GM23338 (cell line): ENCODE measurements around the gene PAPPA2. TPM values are rescaled to one million over a fixed set of nuclear protein-coding genes. Genes with fewer than 3 reads are reported as not detected.

Experiments
- ATAC-seq: fragments of 200-7000 bp; cut with Tn5 transposase; 3 replicates; pipeline ENCODE4 v1.9.1; 2020
- DNase-seq: peaks from one replicate; pipeline ENCODE4 v3.0.0-alpha.2; 2015; ENCODE audit warnings: low spot score
- H2AFZ ChIP-seq: fragments of 200-600 bp; sonication (generic); 2 replicates; pipeline ENCODE4 v1.8.0; 2016; ENCODE audit warnings: antibody characterized with exemption, mild to moderate bottlenecking, moderate library complexity
- H3F3A ChIP-seq: fragments of 200-600 bp; sonication (generic); replicated peaks from 2 replicates; pipeline ENCODE4 v1.8.0; 2017; ENCODE audit warnings: antibody characterized with exemption, mixed run types, low read depth
- H3K27ac ChIP-seq: fragments of 200-600 bp; sonication (generic); 2 replicates; pipeline ENCODE4 v1.6.1; 2016; ENCODE audit warnings: low read depth
- H3K27me3 ChIP-seq: fragments of 200-600 bp; sonication (generic); 2 replicates; pipeline ENCODE4 v1.8.0; 2016; ENCODE audit warnings: mild to moderate bottlenecking, mixed run types, moderate library complexity; ENCODE audit not compliant: insufficient read depth
- H3K36me3 ChIP-seq: fragments of 200-600 bp; sonication (generic); 2 replicates; pipeline ENCODE4 v1.8.0; 2016; ENCODE audit warnings: mild to moderate bottlenecking; ENCODE audit not compliant: insufficient read depth
- H3K4me1 ChIP-seq: fragments of 200-600 bp; sonication (generic); 2 replicates; pipeline ENCODE4 v1.8.0; 2016; ENCODE audit warnings: mild to moderate bottlenecking, moderate library complexity; ENCODE audit not compliant: insufficient read depth
- H3K4me2 ChIP-seq: fragments of 200-600 bp; sonication (generic); 2 replicates; pipeline ENCODE4 v1.7.1; 2017; ENCODE audit warnings: mixed run types
- H3K4me3 ChIP-seq: fragments of 200-600 bp; sonication (generic); 2 replicates; pipeline ENCODE4 v1.6.1; 2016; ENCODE audit warnings: mixed run types
- H3K79me2 ChIP-seq: fragments of 200-600 bp; sonication (generic); replicated peaks from 2 replicates; pipeline ENCODE4 v1.8.0; 2017; ENCODE audit warnings: mild to moderate bottlenecking; ENCODE audit not compliant: insufficient read depth
- H3K9me2 ChIP-seq: fragments of 200-600 bp; sonication (generic); 2 replicates; pipeline ENCODE4 v1.8.0; 2017; ENCODE audit not compliant: insufficient read depth
- H4K20me1 ChIP-seq: fragments of 200-600 bp; sonication (generic); replicated peaks from 2 replicates; pipeline ENCODE4 v1.8.0; 2017; ENCODE audit warnings: mild to moderate bottlenecking; ENCODE audit not compliant: insufficient read depth
- H3K27ac Mint-ChIP-seq: 2 replicates; pipeline ENCODE4 v1.8.0; 2020; ENCODE audit warnings: inconsistent platforms, mild to moderate bottlenecking, moderate library complexity, mixed read lengths
- H3K27me3 Mint-ChIP-seq: 3 replicates; pipeline ENCODE4 v1.8.0; 2022; ENCODE audit warnings: low read depth, mild to moderate bottlenecking, moderate library complexity, mixed read lengths, inconsistent platforms; ENCODE audit not compliant: insufficient read depth, poor library complexity
- H3K36me3 Mint-ChIP-seq: 3 replicates; pipeline ENCODE4 v1.8.0; 2021; ENCODE audit warnings: low read depth, mild to moderate bottlenecking, inconsistent platforms, moderate library complexity, mixed read lengths
- H3K4me1 Mint-ChIP-seq: 3 replicates; pipeline ENCODE4 v1.8.0; 2020; ENCODE audit warnings: mild to moderate bottlenecking, inconsistent platforms, mixed read lengths
- H3K4me3 Mint-ChIP-seq: 3 replicates; pipeline ENCODE4 v1.8.0; 2021; ENCODE audit warnings: moderate library complexity, mild to moderate bottlenecking, inconsistent platforms, mixed read lengths
- H3K9me3 Mint-ChIP-seq: 3 replicates; pipeline ENCODE4 v1.8.0; 2020; ENCODE audit warnings: moderate library complexity, mild to moderate bottlenecking, inconsistent platforms, mixed read lengths
- CREB1 ChIP-seq: fragments of 250-450 bp; sonication (Bioruptor Pico); IDR thresholded peaks from 2 replicates; pipeline ENCODE4 v1.5.0; 2020; ENCODE audit warnings: low read depth, mild to moderate bottlenecking, moderate library complexity
- CTCF ChIP-seq, 2 experiments: fragments of 200-600 bp in 1 of 2; sonication (generic) in 1 of 2; conservative IDR thresholded peaks; 2 replicates each; pipeline versions ENCODE4 v1.5.1 to v1.6.1; 2016 to 2017; ENCODE audit warnings: antibody characterized with exemption in 2 of 2, low read depth in 2 of 2, mild to moderate bottlenecking in 2 of 2, moderate library complexity in 1 of 2
- EZH2 ChIP-seq: fragments of 200-600 bp; sonication (generic); IDR thresholded peaks from one replicate; pipeline ENCODE4 v1.8.0; 2017; ENCODE audit warnings: antibody characterized with exemption, mild to moderate bottlenecking, low read depth; ENCODE audit not compliant: unreplicated experiment
- EZH2phosphoT487 ChIP-seq: fragments of 200-600 bp; sonication (generic); IDR thresholded peaks from one replicate; pipeline ENCODE4 v1.8.1; 2018; ENCODE audit warnings: antibody characterized with exemption; ENCODE audit not compliant: unreplicated experiment
- JUNB ChIP-seq: IDR thresholded peaks from one replicate; pipeline ENCODE4 v1.6.1; 2016; ENCODE audit warnings: antibody characterized with exemption; ENCODE audit not compliant: unreplicated experiment
- NANOG ChIP-seq: IDR thresholded peaks from 2 replicates; pipeline ENCODE4 v1.6.1; 2016; ENCODE audit warnings: antibody characterized with exemption, borderline replicate concordance
- POLR2AphosphoS5 ChIP-seq: IDR thresholded peaks from 2 replicates; pipeline ENCODE4 v1.6.1; 2016; ENCODE audit warnings: antibody characterized with exemption, low read depth
- STAT1 ChIP-seq: IDR thresholded peaks from one replicate; pipeline ENCODE4 v1.6.1; 2016; ENCODE audit warnings: antibody characterized with exemption; ENCODE audit not compliant: unreplicated experiment
- ZNF114 ChIP-seq: fragments of 250-450 bp; sonication (Bioruptor Pico); IDR thresholded peaks from 2 replicates; pipeline ENCODE4 v1.5.0; 2020; ENCODE audit warnings: mild to moderate bottlenecking, moderate library complexity
- ZNF331 ChIP-seq: fragments of 250-450 bp; sonication (Bioruptor Pico); IDR thresholded peaks from 2 replicates; pipeline ENCODE4 v1.5.0; 2020; ENCODE audit warnings: low read depth, mild to moderate bottlenecking, moderate library complexity
- polyA plus RNA-seq: library from polyadenylated mRNA; unstranded; fragments of >200 nt; fragmentation: Nextera tagmentation; extraction: Ambion mirVana; gene quantifications from 2 replicates; pipeline ENCODE4 v1.2.1, GENCODE V29; 2016
- total RNA-seq: library from RNA; depleted of rRNA; stranded (reverse); fragments of >200 nt; shearing (Covaris generic); gene quantifications from 2 replicates; pipeline ENCODE4 v1.2.3, GENCODE V29; 2014
- TF ChIP-seq, protein P1 (sequence below): IDR thresholded peaks from 2 replicates; pipeline ENCODE4 v1.6.1; 2016; ENCODE audit warnings: antibody characterized with exemption
- TF ChIP-seq, protein P2 (sequence below): fragments of 250-450 bp; sonication (Bioruptor Pico); IDR thresholded peaks from 2 replicates; pipeline ENCODE4 v1.5.0; 2020; ENCODE audit warnings: mild to moderate bottlenecking, moderate library complexity
- TF ChIP-seq, protein P3 (sequence below): IDR thresholded peaks from one replicate; pipeline ENCODE4 v1.6.1; 2018; ENCODE audit warnings: antibody characterized with exemption; ENCODE audit not compliant: unreplicated experiment

The PAPPA2 gene
- total and polyA plus RNA-seq, 2 experiments from 2014 or later, result 1.4 to 1.7 TPM

GRCh38 chr1:176789571-176790090, 326.7 kb downstream of the PAPPA2 start:
- H3K27ac Mint-ChIP-seq, result no peak overlapping the region

More at GRCh38 chr1:176789571-176790090, 326.7 kb downstream of the PAPPA2 start:
- no peaks in the 10 kb centered on the region for H3K27me3 ChIP-seq
- H3K27ac ChIP-seq, result no peak overlapping the region
- Mint-ChIP-seq H3K4me3 (no peak overlapping the region), H3K36me3 (no peaks in the 10 kb centered on the region), H3K9me3 (no peaks in the 10 kb centered on the region; the same call in 2 of the 3 replicates), H3K27me3 (peaks cover 1% of the 10 kb centered on the region), H3K4me1 (peaks cover 11% of the 10 kb centered on the region)
- DNase-seq, result no peak
- no peak overlapping the region for H3K4me3 ChIP-seq
- peaks cover 6% of the 10 kb centered on the region; the same call in 1 of the 2 replicates for H3K9me2 ChIP-seq
- TF ChIP-seq, protein P1, sequence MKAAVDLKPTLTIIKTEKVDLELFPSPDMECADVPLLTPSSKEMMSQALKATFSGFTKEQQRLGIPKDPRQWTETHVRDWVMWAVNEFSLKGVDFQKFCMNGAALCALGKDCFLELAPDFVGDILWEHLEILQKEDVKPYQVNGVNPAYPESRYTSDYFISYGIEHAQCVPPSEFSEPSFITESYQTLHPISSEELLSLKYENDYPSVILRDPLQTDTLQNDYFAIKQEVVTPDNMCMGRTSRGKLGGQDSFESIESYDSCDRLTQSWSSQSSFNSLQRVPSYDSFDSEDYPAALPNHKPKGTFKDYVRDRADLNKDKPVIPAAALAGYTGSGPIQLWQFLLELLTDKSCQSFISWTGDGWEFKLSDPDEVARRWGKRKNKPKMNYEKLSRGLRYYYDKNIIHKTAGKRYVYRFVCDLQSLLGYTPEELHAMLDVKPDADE, result no peak
- TF ChIP-seq NANOG (no peak), POLR2AphosphoS5 (no peak), ZNF114 (CRISPR knock-in tag) (no peak), CREB1 (CRISPR knock-in tag) (no peak), STAT1 (no peak), CTCF (conservative IDR thresholded peaks at IDR 0.05; ENCODE audit: low read depth in 2 of 2) (no peak), JUNB (no peak), ZNF331 (no peak), EZH2phosphoT487 (no peak), EZH2 (no peak)
- TF ChIP-seq, protein P2, sequence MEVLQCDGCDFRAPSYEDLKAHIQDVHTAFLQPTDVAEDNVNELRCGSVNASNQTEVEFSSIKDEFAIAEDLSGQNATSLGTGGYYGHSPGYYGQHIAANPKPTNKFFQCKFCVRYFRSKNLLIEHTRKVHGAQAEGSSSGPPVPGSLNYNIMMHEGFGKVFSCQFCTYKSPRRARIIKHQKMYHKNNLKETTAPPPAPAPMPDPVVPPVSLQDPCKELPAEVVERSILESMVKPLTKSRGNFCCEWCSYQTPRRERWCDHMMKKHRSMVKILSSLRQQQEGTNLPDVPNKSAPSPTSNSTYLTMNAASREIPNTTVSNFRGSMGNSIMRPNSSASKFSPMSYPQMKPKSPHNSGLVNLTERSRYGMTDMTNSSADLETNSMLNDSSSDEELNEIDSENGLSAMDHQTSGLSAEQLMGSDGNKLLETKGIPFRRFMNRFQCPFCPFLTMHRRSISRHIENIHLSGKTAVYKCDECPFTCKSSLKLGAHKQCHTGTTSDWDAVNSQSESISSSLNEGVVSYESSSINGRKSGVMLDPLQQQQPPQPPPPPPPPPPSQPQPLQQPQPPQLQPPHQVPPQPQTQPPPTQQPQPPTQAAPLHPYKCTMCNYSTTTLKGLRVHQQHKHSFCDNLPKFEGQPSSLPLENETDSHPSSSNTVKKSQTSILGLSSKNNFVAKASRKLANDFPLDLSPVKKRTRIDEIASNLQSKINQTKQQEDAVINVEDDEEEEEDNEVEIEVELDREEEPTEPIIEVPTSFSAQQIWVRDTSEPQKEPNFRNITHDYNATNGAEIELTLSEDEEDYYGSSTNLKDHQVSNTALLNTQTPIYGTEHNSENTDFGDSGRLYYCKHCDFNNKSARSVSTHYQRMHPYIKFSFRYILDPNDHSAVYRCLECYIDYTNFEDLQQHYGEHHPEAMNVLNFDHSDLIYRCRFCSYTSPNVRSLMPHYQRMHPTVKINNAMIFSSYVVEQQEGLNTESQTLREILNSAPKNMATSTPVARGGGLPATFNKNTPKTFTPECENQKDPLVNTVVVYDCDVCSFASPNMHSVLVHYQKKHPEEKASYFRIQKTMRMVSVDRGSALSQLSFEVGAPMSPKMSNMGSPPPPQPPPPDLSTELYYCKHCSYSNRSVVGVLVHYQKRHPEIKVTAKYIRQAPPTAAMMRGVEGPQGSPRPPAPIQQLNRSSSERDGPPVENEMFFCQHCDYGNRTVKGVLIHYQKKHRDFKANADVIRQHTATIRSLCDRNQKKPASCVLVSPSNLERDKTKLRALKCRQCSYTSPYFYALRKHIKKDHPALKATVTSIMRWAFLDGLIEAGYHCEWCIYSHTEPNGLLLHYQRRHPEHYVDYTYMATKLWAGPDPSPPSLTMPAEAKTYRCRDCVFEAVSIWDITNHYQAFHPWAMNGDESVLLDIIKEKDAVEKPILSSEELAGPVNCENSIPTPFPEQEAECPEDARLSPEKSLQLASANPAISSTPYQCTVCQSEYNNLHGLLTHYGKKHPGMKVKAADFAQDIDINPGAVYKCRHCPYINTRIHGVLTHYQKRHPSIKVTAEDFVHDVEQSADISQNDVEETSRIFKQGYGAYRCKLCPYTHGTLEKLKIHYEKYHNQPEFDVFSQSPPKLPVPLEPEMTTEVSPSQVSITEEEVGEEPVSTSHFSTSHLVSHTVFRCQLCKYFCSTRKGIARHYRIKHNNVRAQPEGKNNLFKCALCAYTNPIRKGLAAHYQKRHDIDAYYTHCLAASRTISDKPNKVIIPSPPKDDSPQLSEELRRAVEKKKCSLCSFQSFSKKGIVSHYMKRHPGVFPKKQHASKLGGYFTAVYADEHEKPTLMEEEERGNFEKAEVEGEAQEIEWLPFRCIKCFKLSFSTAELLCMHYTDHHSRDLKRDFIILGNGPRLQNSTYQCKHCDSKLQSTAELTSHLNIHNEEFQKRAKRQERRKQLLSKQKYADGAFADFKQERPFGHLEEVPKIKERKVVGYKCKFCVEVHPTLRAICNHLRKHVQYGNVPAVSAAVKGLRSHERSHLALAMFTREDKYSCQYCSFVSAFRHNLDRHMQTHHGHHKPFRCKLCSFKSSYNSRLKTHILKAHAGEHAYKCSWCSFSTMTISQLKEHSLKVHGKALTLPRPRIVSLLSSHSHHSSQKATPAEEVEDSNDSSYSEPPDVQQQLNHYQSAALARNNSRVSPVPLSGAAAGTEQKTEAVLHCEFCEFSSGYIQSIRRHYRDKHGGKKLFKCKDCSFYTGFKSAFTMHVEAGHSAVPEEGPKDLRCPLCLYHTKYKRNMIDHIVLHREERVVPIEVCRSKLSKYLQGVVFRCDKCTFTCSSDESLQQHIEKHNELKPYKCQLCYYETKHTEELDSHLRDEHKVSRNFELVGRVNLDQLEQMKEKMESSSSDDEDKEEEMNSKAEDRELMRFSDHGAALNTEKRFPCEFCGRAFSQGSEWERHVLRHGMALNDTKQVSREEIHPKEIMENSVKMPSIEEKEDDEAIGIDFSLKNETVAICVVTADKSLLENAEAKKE (CRISPR knock-in tag), result no peak
- TF ChIP-seq, protein P3, sequence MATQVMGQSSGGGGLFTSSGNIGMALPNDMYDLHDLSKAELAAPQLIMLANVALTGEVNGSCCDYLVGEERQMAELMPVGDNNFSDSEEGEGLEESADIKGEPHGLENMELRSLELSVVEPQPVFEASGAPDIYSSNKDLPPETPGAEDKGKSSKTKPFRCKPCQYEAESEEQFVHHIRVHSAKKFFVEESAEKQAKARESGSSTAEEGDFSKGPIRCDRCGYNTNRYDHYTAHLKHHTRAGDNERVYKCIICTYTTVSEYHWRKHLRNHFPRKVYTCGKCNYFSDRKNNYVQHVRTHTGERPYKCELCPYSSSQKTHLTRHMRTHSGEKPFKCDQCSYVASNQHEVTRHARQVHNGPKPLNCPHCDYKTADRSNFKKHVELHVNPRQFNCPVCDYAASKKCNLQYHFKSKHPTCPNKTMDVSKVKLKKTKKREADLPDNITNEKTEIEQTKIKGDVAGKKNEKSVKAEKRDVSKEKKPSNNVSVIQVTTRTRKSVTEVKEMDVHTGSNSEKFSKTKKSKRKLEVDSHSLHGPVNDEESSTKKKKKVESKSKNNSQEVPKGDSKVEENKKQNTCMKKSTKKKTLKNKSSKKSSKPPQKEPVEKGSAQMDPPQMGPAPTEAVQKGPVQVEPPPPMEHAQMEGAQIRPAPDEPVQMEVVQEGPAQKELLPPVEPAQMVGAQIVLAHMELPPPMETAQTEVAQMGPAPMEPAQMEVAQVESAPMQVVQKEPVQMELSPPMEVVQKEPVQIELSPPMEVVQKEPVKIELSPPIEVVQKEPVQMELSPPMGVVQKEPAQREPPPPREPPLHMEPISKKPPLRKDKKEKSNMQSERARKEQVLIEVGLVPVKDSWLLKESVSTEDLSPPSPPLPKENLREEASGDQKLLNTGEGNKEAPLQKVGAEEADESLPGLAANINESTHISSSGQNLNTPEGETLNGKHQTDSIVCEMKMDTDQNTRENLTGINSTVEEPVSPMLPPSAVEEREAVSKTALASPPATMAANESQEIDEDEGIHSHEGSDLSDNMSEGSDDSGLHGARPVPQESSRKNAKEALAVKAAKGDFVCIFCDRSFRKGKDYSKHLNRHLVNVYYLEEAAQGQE, result no peak
- H3K79me2 ChIP-seq, result no peaks in the 10 kb centered on the region
- H3K4me2 ChIP-seq, result no peak overlapping the region
- H4K20me1 ChIP-seq, result no peaks in the 10 kb centered on the region
- H3K36me3 ChIP-seq, result no peaks in the 10 kb centered on the region
- no peak for ATAC-seq
- no peaks in the 10 kb centered on the region for H3F3A ChIP-seq
- H2AFZ ChIP-seq, result no peak overlapping the region
- peaks cover 10% of the 10 kb centered on the region; the same call in 1 of the 2 replicates for H3K4me1 ChIP-seq
